Glomerular endothelial cell (primary cell): ENCODE data around the gene IL17A. TPM values are rescaled to one million over a fixed set of nuclear protein-coding genes. Genes with fewer than 3 reads are reported as not detected.
A peak's percentile ranks its signal among the peaks of the same experiment; 100 is the strongest.
"Not testable (repeated sequence)": the region's sequence is repeated elsewhere in the genome, so short reads cannot be mapped to it uniquely, and the experiment has no call there.

ENCODE experiments used
- DNase-seq: peaks from one replicate; pipeline ENCODE4 v3.0.0-alpha.2; 2011; ENCODE audit warnings: low read depth, low spot score; ENCODE audit errors: extremely low read depth
- total RNA-seq: library from RNA; depleted of rRNA; stranded (reverse); fragments of >200 nt; gene quantifications from 2 replicates; pipeline ENCODE4 v1.2.3, GENCODE V29; 2015

Gene IL17A
- total RNA-seq, 1 donor from 2014 or later: not detected

DNA sequence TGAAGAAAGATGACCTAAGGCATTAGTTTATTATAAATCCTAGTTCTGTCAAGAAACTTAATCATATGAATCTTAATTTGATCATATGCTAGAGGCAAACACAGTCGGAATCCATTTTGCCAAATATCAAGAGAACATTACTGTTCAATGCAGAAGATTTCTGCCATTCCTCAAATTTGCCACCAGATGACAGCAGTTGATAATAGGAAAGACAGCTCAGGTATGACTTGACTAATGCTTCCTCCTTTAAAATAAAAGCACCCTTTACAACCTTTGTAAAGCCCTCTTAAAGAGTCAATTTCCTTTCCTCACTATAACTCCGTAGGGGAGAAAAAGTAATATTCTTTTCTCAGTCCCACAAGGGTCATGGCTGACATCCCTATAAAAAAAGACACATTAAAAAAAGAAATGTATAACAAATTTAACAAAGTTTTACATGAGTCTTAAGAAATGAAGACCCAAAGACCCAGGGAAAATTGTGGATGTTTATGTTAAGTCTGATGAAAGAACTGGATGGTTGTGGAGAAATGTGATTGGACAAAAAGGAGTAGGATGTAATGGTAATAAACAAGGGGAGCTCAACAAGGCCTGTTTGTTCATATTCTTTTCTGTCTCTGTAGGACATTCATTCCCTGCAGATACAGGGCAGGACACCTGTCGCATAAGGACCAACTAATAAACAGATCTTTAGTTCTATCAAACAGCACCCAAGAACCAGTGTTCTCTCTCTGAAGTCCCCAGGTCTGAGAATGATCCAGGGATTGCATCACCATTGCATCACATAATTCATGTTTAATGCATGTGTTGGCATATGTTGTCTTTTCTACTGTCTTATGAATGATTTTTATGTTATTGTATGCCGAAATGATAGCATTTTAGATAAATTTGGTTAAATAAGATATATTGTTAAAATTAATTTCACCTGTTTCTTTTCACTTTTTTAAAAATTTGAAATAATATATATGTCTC is 23.0 kb upstream of the IL17A start:
- DNase-seq: peak; percentile 7

DNA sequence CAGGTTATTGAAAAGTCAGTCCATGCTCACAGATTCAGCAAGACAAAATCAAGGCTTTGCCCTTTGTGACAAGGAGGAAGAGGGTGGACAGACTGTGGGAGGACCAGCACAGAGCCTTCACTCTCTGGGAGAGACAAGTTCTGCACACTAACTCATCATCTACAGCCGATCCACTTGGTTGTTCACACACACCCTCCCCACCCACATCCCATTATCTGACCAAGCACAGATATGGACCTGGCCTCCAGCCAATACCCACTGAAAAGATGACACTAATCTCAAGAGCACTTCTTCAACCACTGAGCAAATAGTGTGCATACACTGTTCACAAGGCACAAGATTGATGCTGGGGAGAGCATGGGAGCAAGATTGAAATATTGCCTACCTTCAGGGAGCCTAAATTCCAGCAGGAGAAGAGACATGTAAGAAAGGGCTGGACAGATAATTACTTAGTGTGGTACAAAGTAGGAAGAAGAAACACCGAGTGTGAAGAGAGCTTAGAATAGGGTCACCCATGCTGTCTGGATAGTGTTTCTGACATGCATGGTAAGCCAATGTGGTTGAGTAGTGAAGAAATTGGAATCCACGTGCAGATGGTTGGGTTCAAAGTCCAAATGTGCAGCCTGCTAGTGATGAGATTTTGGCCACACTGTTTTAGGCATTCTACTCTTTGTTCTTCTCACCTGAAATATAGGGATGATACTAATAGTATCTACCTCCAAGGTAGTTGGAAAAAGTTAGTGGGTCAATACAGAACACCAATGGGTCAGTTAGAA is 21.7 kb upstream of the IL17A start:
- DNase-seq: no peak

DNA sequence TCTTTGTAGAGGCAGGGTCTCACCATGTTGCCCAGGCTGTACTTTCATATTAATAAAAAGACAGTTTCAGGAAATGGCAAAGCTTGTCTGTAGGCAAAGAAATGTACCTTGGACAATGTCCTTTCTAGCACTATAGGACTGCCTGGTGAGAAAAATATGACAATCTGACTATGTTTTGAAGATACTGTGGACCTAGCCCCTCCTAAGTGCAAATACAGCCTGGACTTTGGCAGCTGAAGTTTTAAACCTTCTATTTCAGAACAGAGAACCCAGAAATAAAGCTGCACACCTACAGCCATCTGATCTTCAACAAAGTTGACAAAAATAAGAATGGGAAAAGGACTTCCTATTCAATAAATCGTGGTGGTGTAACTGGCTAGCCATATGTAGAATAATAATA is 18.9 kb upstream of the IL17A start:
- DNase-seq: no peak

DNA sequence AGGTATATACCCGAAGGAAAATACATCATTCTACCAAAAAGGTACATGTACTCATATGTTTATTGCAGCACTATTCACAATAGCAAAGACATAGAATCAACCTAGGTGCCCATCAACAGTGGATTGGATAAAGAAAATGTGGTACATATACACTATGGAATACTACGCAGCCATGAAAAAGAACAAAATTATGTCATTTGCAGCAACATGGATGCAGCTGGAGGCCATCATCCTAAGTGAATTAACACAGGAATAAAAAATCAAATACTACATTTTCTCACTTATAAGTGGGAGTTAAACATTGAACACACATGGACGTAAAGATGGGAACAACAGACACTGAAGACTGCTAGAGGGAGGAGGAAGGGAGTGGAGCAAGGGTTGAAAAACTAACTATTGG is 17.8 kb upstream of the IL17A start:
- DNase-seq: not testable (repeated sequence)

DNA sequence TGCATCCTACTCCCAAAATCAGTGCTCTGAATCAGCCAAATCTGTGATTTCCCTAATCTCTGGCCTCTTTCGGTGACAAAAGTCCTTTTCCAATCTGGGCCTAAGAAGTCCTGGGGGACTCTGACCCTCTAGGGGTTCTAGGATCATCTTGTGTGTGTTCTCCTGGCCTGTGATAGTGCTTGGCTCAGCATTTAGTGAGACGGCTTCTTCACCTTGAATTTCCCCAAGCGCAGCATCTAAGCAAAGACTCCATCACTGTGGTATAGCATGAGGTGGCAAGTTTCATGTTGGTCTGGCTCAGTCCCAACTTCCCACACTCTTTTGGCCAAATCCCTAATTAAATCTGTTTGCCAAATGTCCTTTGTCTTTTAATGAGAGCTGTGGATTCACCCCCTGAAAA is 12.1 kb upstream of the IL17A start:
- DNase-seq: no peak

DNA sequence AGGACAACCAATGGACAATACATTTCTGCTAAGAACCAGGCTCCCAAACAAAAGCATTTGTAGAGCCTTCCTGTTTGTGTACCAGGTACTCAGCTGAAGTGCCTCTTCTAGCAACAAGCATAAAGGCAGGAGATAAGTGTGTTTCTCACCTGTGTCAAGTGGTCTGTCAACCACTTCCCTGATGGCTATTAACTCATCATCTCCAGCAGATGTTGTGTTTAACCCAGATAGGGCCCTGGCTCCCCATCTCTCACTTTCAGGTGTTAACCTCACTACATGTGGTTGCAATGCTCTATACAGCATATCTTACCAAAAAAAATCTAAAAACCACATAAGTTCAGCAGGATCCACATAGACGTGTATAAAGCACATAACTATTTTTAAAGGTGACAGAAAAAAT is 9.6 kb upstream of the IL17A start:
- DNase-seq: no peak

DNA sequence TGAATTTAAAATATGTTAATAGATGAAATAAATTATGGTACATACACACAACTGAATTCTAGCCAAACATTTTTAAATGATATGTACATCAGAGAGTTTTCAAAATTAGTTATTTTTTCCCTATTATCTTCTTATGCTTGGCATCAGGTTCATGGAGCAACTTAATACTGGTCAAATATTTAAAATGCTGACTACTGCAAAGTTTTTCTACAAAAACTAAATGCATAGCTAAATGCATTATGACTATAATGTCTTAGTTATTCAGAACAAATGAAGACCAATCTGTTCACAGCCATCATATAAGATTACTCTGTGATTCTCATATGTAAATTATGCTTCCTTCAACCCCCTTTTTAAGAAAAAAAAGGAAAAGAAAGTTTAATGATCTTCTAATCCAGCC is 8.2 kb upstream of the IL17A start:
- no peak for DNase-seq

DNA sequence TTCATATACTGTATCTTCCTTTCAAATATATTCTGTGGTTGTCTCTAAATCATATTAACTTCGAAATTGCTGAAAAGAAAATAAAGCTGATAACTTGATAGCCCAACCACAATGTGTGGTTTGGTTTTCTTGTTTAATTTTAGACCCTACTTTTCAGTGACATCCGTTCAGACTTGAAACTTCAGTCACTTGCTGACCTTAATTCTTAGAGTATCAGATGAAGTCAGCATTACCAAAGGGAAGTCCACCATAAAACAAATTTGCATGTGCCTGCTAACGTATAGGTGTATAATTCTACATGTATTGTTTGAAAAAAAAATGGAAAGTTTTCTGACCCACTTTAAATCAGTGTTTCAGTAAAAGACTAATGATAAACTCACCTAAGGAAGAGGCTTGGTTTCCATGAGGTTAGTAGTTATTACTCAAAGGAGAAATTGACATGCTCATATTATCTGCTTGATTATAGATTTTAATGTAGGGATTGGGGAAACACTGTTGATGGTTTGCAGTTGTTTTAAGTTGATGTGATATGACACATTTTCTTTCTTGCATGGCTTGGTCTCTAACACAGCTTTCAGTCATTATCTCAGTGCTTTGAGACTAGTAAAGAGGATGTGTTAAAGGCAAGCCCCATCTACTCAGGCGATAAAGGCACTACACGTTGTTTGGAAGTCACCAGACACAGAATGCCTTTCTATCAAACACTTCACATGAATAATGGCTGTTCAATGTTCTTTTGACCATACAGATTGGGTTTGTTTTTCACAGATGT is 5.2 kb upstream of the IL17A start:
- no peak for DNase-seq

DNA sequence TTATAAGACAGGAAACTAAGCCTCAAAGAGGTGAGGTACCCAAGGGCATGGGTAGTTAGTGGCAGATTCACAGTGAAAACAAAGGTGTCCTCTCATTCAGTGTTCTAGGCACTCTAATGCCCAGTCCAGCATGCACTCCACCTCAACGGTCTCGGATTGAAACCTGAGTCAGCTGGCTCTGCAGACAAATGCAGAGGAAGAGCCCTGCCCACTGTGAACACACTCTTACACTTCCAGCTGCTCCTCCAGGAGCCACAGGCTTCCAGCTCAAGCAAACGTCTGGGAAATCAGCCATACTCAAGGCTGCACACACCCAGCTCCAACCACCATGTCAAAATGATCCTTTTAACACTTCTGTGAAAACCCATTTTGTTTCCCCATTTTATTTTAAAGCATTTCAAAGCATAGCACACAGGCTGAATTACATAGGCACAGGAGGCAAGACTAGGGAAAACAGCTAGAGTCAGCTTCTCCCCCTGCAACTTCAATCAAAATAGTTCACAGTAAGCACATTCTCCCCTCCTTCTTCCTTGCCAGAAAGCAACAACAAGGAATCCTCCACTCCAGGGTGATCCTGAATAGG is 3.0 kb upstream of the IL17A start:
- DNase-seq: no peak

DNA sequence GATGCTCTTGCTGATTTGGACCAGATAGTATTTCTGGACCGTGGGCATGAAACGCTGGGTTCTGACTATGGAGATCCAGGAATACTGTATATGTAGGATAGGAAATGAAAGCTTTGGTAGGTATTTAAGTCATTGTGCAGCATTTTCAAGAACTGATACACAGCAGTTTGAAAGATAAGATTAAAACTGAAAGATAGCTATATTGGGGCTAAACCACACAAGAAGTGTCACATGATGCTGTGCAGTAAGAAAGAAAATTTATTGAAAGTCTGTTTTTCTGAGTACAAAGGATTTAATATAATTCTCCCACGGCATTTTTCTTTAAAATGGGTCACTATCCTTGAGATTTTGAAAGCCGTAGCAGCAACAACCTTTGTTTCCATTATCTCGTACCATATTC is 305 bp downstream of the IL17A start:
- DNase-seq: no peak

DNA sequence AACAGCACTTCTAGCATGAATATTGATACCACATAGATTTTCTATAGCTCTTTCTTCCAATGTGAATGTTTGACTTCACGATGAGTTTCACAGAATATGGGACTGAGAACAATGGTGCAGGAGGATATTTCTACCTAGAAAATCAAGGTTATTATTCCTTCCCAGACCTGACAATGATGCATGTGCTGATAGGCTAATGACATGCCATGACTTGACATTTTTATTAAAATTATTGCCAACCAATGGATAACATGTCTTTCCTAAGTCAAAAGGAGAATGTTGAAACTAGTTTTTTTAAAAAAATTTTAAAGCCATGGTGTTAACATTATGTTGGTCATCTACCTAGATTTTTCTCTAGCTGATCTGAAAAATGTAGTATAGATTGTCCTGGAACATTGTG is 923 bp downstream of the IL17A start:
- DNase-seq: no peak

DNA sequence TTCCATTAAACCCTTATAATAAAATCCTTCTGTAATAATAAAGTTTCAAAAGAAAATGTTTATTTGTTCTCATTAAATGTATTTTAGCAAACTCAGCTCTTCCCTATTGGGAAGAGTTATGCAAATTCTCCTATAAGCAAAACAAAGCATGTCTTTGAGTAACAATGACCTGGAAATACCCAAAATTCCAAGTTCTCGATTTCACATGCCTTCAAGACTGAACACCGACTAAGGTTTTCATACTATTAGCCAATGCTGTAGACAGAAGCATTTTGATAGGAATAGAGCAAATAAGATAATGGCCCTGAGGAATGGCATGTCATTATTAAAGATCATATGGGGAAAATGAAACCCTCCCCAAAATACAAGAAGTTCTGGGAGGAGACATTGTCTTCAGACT is 3.8 kb downstream of the IL17A start:
- DNase-seq: no peak

DNA sequence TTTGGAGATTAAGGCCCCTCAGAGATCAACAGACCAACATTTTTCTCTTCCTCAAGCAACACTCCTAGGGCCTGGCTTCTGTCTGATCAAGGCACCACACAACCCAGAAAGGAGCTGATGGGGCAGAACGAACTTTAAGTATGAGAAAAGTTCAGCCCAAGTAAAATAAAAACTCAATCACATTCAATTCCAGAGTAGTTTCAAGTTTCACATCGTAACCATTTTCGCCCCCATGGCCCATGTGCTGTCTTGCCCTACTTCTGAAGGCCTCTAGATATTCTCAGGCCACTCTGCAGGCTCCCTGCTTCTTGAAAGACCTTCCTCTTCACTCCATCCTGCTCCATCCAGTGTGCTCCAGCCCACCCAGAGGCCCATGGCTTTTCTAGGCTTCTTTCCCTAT is 4.2 kb downstream of the IL17A start:
- no peak for DNase-seq

DNA sequence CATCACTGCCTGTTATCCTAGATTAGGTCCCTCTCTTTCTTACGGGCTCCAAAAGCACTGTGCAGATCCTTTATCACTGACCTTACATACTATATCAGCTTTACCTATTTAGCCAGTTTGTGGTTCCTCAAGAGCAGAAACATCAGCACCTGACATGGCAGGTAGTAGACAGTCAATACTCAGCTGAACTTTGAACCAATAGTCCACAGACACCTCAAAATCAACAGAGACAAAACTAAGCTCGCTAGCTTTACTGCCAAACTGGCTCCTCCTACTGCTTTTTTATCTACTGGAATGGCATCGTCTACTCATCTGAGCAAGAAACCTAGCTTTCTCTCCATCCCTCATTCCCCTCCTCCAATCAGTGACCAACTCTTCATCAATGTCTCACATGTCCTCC is 5.6 kb downstream of the IL17A start:
- no peak for DNase-seq

DNA sequence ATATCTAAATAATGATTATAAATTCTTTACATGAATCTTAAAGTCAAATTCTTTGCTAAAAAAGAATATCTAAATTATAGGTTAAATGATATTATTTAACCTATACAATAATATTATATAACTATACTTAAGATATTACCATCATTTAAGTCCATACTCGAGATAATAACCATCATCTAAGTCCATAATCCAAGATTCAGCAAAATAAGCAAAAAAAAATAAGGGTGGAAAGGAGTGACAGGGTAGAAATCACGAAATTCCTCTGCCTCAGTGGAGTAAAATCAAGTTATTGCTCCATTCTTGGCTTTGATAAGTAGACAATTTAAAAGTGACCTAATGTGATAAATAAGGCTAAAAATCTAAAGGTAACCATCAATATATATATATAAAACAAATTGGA is 9.7 kb downstream of the IL17A start:
- no peak for DNase-seq

DNA sequence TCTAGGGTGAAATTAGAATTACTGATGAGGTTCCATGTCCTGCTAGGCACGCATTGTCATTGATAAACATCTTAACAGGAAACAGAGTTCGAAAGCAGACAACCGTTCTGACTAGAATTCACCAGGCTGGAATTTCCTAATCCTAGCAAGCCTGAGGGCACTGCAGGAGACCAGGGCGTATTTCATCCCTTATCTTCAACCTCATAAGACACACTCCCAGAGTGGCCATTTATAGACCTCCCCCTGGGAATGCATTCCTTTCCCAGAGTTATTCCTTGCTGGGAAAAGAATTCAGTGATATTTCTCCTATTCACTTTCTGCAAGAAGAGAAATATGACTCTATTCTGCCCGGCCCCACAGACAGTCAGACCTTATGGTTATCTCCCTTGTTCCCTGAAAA is 13.9 kb downstream of the IL17A start:
- not testable (repeated sequence) for DNase-seq

DNA sequence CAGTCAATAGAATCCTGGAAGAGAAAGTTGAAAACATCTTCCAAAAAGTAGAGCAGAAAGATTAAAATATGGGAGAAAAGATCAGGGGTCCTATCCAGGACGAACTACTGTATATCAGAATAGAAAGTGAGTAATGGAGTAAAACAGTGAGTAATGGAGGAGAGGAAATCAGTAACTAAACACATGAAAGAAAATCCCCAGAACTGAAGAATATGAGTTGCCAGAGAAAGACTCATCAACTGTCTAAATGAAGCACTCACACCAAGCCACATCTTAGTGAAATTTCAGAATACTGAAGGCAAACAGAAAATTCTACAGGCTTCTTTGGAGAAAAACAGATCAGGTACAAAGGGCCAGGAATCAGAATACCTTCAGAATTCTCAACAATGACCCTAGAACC is 14.9 kb downstream of the IL17A start:
- DNase-seq: no peak

DNA sequence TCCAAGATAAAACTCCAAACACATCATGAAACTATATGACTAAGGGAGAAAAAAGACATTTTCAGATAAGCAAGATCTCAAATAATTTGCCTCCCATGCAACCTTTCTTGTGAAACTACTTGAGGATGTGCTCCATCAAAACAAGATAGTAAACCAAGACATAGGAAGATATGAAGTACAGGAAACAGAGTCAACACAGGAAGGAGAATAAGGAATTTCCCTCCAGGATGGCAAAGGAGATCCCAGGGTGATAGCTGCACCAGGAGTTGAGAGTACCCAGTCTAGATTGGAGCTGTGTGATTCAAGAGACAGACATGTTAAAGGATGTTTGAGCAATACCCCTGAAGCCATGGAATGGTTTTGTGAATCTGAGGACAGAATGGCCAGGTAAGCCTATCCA is 15.3 kb downstream of the IL17A start:
- no peak for DNase-seq

DNA sequence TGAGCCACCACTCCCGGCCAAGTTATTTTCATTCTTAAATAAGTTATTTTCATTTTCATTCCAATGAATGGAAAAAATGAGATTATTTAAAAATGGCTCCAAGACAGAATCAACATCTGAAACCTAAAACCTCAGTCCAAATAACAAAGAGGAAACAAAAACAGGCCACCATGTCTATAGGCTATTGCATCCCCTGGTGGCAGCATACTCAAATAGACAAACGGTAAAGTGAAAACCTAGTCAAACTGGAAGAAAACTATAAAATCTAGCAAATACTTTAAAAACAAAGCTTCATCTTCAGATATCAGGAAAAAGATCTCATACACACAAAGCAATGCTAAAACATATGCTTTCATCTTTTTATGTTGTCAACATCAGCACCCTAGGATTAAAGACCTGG is 20.9 kb downstream of the IL17A start:
- no peak for DNase-seq

DNA sequence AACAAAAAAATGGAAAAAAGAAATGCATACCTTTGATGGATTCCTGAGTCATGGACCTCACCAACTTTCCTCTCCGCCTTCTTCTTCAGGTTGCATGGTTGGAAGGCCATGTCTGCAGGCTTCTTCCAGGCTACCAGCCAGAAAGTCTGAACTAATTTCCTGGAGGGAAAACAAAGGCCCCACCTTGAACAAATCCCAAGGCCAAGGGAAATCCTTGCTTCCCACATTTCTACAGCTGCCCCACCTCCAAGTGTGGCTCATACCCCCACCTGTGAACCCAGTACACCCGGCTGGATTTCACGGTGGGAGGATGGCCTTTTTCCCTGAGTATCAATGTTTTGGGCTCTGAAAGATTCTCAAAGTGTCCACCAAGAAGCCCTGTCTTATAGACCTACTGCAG is 22.4 kb downstream of the IL17A start:
- no peak for DNase-seq

DNA sequence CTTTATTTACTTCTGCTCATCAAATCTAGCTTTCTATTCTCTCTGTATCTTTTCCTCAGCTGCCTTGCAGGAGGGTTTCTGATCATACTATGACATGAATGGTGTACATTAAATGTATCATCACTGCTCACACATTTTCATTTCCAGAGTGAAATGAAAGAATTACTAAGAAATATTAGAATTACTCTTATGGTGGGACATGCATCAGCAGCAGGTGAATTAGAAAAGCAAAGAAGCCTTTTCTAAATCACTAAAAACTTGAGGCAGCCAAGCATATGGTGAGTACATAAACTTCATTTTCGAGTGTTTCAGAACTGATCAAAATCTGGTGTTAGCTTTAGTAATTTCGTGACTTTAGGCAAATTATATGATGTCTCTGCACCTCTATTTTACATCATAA is 23.6 kb downstream of the IL17A start:
- DNase-seq: no peak
